Panc1 (cell line): ENCODE results near the gene FAM47A. TPM values are rescaled to one million over a fixed set of nuclear protein-coding genes. Genes with fewer than 3 reads are reported as not detected.

Experiments
- ATAC-seq: fragments of 200-7000 bp; cut with Tn5 transposase; 2 replicates; pipeline ENCODE4 v1.9.1; 2020; ENCODE audit warnings: mild to moderate bottlenecking, moderate library complexity
- BruUV-seq: library from RNA; stranded (reverse); fragments of 400-500 nt; replicated peaks from 2 replicates; lab custom pipeline; 2021; lab: Mats Ljungman, UMichigan
- CTCF ChIA-PET: fragments of 300-600 bp; sonication (Branson Sonifier 250); formaldehyde crosslinking; loops from one replicate; lab custom pipeline; 2022; ENCODE audit warnings: antibody characterized with exemption; lab: Charles Lee
- POLR2A ChIA-PET: fragments of 300-600 bp; sonication (Branson Sonifier 250); formaldehyde crosslinking; loops from one replicate; lab custom pipeline; 2022; ENCODE audit warnings: antibody characterized with exemption; lab: Charles Lee
- DNase-seq: peaks from one replicate; pipeline ENCODE4 v3.0.0-alpha.2; 2010; ENCODE audit warnings: low read depth, low spot score
- H3K27ac ChIP-seq: 2 replicates; pipeline ENCODE4 v1.5.1; 2011; ENCODE audit warnings: mild to moderate bottlenecking, low read length, inconsistent platforms
- H3K27me3 ChIP-seq: fragments of 200-500 bp; sonication (Bioruptor generic); 2 replicates; pipeline ENCODE4 v1.6.0; 2014; ENCODE audit warnings: low read length, inconsistent platforms; ENCODE audit not compliant: control insufficient read depth, insufficient read depth
- H3K36me3 ChIP-seq: fragments of 200-500 bp; sonication (Bioruptor generic); 2 replicates; pipeline ENCODE4 v1.5.1; 2014; ENCODE audit warnings: inconsistent platforms, mild to moderate bottlenecking, low read length, moderate library complexity; ENCODE audit not compliant: control insufficient read depth, insufficient read depth
- H3K4me1 ChIP-seq: 2 replicates; pipeline ENCODE4 v1.5.1; 2011; ENCODE audit warnings: inconsistent platforms, mild to moderate bottlenecking, low read length, moderate library complexity; ENCODE audit not compliant: control insufficient read depth, insufficient read depth
- H3K4me3 ChIP-seq, 2 experiments: 2 replicates each; pipeline ENCODE4 v1.5.1; 2011 to 2012; ENCODE audit warnings: low read depth in 2 of 2, low read length in 2 of 2, mild to moderate bottlenecking in 2 of 2, inconsistent platforms in 1 of 2, moderate library complexity in 1 of 2
- H3K9me3 ChIP-seq: fragments of 200-500 bp; sonication (Bioruptor generic); 2 replicates; pipeline ENCODE4 v1.5.1; 2014; ENCODE audit warnings: low read depth, mild to moderate bottlenecking, inconsistent platforms, low read length, moderate library complexity; ENCODE audit not compliant: control insufficient read depth, insufficient read depth
- CTCF ChIP-seq: fragments of 450-650 bp; IDR thresholded peaks from 2 replicates; pipeline ENCODE4 v1.5.1; 2017; ENCODE audit warnings: mild to moderate bottlenecking
- POLR2AphosphoS5 ChIP-seq: IDR thresholded peaks from 2 replicates; pipeline ENCODE4 v1.6.1; 2012; ENCODE audit warnings: mild to moderate bottlenecking, low read depth, low read length, moderate library complexity
- REST ChIP-seq, 2 experiments: IDR thresholded peaks; 2 replicates each; pipeline ENCODE4 v1.6.1; 2011 to 2012; ENCODE audit warnings: low read depth in 2 of 2, control low read depth in 1 of 2, low read length in 1 of 2, mild to moderate bottlenecking in 1 of 2, moderate library complexity in 1 of 2; ENCODE audit not compliant: insufficient read depth in 1 of 2
- SIN3A ChIP-seq: IDR thresholded peaks from 2 replicates; pipeline ENCODE4 v1.6.1; 2012; ENCODE audit warnings: low read depth, mild to moderate bottlenecking, low read length, moderate library complexity, borderline replicate concordance; ENCODE audit not compliant: insufficient read depth
- TCF7L2 ChIP-seq: IDR thresholded peaks from 2 replicates; pipeline ENCODE4 v1.6.1; 2011; ENCODE audit warnings: mild to moderate bottlenecking, low read depth, low read length, inconsistent platforms
- in situ Hi-C: cut with HindIII; loops from 2 replicates; pipeline ENCODE4 v1.10.0; 2016; ENCODE audit warnings: low sequenced_read_pairs, low pct_unique_long_range_greater_than_20kb
- intact Hi-C: fragments of 100-400 bp; cut with micrococcal nuclease; formaldehyde crosslinking; loops from one replicate; pipeline ENCODE4 v1.10.0; 2022; ENCODE audit not compliant: unreplicated experiment
- total RNA-seq: library from RNA; stranded (reverse); gene quantifications from one replicate; pipeline ENCODE4 v1.2.1, GENCODE V29; 2021; ENCODE audit not compliant: unreplicated experiment

The FAM47A gene
- total RNA-seq, 1 experiment from 2014 or later: not detected

GRCh38 chrX:34140816-34141215, 8.7 kb upstream of the FAM47A start:
- ChIA-PET CTCF (no interaction called here), POLR2A (no interaction called here)
- Histone ChIP-seq H3K4me3 (no peak overlapping the region), H3K9me3 (no peaks in the 10 kb centered on the region), H3K4me1 (no peaks in the 10 kb centered on the region), H3K36me3 (no peaks in the 10 kb centered on the region), H3K27me3 (no peaks in the 10 kb centered on the region), H3K27ac (no peak overlapping the region)
- TF ChIP-seq CTCF (no peak), POLR2AphosphoS5 (no peak), SIN3A (no peak), TCF7L2 (no peak), REST (IDR thresholded peaks at IDR 0.05; ENCODE audit: insufficient read depth in 1 of 2, low read depth in 2 of 2, low read length in 1 of 2) (no peak)
- ATAC-seq (no peak), DNase-seq (no peak)
- intact Hi-C loops (no loop called here), in situ Hi-C loops (no loop called here)
- BruUV-seq: no TSS peak

- in situ Hi-C loops (no loop called here), intact Hi-C loops (no loop called here)
- no peak for ATAC-seq
- BruUV-seq: no TSS peak
- no peaks in the 10 kb centered on the region for H3K36me3 ChIP-seq
- TF ChIP-seq CTCF: no peak
- no peak for TF ChIP-seq POLR2AphosphoS5
- no peak for TF ChIP-seq TCF7L2
- no peak for TF ChIP-seq SIN3A
- TF ChIP-seq REST (IDR thresholded peaks at IDR 0.05; ENCODE audit: insufficient read depth in 1 of 2, low read depth in 2 of 2, low read length in 1 of 2): no peak
- H3K9me3 ChIP-seq: no peaks in the 10 kb centered on the region
- H3K4me3 ChIP-seq: no peak overlapping the region
- CTCF ChIA-PET: no interaction called here
- no peak overlapping the region for H3K27ac ChIP-seq
- no peaks in the 10 kb centered on the region for H3K4me1 ChIP-seq
- POLR2A ChIA-PET: no interaction called here
- no peaks in the 10 kb centered on the region for H3K27me3 ChIP-seq
- DNase-seq: no peak
Observed at GRCh38 chrX:34130980-34131744, 952 bp downstream of the FAM47A start.
